ENCODE data around the gene ENGASE.

ENGASE gene

DNA sequence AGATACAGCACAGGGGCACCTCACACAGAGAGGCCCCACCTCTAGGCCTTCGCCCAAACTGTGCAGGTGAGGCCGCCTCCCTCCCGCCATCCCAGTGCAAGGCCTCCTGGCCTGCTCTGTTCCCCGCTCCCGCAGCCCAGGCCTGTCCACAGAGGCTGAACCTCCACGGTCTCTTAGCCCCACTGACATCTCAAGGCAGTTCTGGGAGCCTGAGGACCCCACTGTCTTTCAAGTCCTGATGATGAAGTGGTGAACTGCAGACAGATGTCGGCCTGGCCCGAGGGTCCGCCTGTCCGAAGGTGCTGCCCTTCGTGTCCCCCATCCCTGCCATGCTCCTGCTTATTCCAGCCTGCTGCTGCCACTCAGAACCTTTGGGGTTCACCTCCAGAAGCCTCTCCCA is 32.3 kb downstream of the ENGASE start:
- no peak for DNase-seq
- in situ Hi-C loops (cut with MboI; ENCODE audit: low pct_unique_long_range_greater_than_20kb, low sequenced_read_pairs) = loop anchor here (25.0 kb wide), 1 partner anchor 280 kb away; no protein-coding TSS in a partner anchor

DNA sequence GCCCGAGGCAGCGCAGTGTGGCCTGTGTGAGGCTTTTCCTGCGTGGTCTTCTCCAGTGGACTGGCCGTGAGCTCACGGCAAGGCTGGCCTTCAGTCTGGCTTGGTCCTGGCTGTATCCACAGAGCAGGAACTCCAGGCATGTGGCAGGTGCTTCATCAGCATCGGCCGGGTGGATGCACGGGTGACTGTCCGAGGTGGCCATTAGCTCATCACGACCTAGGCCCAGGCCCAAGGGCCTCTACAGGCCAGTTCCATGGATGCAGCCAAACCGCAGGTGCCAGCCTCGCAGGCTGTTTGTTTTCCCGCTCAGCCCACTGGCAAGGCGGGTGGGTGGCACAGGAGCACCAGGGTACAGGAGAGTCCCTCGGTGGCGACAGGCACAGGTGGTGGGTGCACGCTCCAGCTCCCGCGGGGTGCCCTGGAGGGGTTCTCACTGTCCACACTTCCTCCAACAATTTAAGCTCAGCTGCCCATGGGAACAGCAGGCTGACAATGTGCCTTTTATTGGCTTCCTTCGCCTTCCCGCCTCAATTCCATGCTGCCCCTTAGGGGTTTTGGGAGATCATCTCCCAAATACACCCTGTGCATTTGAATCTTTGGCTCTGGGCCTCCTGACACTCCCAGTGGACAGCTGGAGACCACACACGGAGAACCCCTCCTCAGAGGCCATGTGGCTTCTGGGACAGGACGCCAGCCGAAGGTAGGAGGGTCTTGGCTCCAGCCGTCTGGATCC is 33.0 kb downstream of the ENGASE start:
- in situ Hi-C loops (cut with MboI; ENCODE audit: low pct_unique_long_range_greater_than_20kb, low sequenced_read_pairs) = loop anchor here (25.0 kb wide), 1 partner anchor 280 kb away; no protein-coding TSS in a partner anchor
- DNase-seq = no peak

DNA sequence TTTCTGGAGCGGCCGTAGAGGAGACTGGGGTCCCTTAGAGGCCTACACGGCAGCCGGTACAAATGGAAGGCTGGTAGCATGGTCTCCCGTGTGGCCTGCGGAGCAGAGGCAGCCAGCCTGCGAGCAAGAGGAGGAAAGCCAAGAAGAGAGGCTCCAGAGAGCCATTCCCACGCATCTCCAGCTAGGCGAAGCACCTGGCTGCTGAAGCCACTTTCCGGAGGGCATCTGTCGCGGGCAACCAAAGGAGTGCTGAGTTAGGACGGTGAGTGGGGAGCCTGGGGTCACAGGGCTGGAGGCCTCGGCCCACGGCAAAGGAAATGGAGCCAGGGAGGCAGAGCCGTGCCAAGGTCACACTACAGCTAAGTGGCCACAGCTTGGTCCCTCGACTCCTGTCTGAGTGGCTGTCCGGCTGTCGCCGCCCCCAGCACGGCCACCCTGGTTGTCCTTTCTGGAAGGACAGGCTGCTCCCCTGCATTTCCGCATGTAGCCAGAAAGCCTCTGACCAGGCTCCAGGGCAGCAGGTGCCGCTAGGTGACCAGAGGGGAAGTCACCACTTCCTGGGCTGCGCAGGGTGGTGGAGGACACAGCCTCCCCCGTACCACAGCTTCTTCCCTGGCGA is 33.7 kb downstream of the ENGASE start:
- in situ Hi-C loops (cut with MboI; ENCODE audit: low pct_unique_long_range_greater_than_20kb, low sequenced_read_pairs) = loop anchor here (25.0 kb wide), 1 partner anchor 279 kb away; no protein-coding TSS in a partner anchor
- no peak for DNase-seq

DNA sequence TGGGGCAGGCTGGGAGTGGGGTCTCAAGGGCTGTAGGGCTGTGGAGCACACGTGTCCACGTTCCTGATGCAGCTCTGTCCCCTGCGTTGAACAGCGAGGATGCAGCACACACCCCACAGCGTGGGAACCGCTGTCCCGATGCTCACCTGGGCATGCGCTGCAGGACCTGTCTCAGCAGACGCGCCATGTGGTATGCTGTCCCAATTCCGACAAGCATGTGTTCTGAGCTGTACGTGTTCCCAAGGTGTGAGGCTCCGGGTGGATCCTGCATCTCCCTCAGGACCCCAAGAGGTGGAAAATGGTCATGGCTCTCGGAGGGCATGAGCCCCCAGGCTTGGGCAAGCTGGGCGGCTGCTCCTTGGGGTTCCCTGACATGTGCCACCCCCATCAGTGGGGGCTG is 34.2 kb downstream of the ENGASE start:
- in situ Hi-C loops (cut with MboI; ENCODE audit: low pct_unique_long_range_greater_than_20kb, low sequenced_read_pairs) = loop anchor here (25.0 kb wide), 1 partner anchor 278 kb away; no protein-coding TSS in a partner anchor
- DNase-seq = no peak

DNA sequence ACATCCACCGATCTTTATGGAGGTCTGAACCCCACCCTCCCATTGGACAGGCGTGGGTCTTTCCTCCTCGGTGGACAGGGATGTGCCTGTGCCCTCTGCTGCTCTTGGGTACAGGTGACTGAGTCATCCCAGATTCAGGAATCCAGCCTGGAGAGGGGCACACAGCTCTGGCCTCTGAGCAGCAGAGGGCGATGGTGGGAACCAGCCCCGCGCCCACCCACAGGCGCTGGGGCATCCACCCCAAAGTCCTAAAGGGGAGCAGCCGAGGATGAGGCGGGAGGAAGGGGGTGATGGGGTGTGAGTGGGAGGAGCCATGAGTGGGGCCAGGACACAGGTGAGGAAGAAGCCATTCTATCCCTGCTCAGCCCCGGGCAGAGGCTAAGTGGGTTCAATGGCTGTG is 35.0 kb downstream of the ENGASE start:
- DNase-seq = no peak
- in situ Hi-C loops (cut with MboI; ENCODE audit: low pct_unique_long_range_greater_than_20kb, low sequenced_read_pairs) = loop anchor here (25.0 kb wide), 1 partner anchor 278 kb away; no protein-coding TSS in a partner anchor

DNA sequence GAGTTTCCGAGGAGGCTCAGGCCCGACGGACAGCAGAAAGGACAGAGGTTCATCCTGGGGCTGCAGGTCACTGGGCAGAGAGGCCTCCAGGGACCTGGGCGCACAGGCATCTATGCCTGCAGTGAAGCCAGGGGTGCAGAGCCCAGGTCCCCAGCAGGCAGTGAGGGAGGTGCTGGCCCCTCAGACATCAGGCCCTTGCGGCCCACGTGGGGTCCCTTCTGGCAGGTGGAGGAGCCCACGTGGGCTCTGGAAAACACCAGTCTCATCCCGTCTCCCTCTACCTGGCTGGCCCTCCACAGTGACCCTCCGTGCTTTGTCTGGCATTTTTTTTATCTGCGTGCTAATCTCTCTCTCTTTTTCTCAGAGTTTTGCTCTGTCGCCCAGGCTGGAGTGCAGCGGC is 36.5 kb downstream of the ENGASE start:
- no peak for DNase-seq
- in situ Hi-C loops (cut with MboI; ENCODE audit: low pct_unique_long_range_greater_than_20kb, low sequenced_read_pairs) = loop anchor here (25.0 kb wide), 1 partner anchor 276 kb away; no protein-coding TSS in a partner anchor

DNA sequence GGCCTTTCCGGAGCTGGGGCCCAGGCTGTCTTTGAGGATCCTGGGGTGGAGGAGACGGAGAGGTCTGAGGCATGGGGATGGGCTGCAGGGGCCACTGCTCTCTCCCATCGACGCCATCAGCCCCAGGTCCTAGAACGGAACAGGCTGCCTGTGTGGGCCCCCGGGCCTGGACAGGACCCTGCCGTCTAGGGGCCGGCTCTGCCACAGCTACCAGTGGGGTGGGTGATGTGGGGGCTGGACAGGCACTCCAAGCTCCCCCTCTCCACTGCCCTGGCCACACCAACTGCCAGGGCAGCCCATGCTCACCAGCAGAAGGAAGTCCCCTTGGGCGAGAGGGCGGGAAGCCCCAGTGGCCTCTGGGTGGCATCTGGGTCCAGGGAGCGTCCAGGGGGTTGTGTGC is 37.8 kb downstream of the ENGASE start:
- in situ Hi-C loops (cut with MboI; ENCODE audit: low pct_unique_long_range_greater_than_20kb, low sequenced_read_pairs) = loop anchor here (25.0 kb wide), 1 partner anchor 275 kb away; no protein-coding TSS in a partner anchor
- DNase-seq = no peak

DNA sequence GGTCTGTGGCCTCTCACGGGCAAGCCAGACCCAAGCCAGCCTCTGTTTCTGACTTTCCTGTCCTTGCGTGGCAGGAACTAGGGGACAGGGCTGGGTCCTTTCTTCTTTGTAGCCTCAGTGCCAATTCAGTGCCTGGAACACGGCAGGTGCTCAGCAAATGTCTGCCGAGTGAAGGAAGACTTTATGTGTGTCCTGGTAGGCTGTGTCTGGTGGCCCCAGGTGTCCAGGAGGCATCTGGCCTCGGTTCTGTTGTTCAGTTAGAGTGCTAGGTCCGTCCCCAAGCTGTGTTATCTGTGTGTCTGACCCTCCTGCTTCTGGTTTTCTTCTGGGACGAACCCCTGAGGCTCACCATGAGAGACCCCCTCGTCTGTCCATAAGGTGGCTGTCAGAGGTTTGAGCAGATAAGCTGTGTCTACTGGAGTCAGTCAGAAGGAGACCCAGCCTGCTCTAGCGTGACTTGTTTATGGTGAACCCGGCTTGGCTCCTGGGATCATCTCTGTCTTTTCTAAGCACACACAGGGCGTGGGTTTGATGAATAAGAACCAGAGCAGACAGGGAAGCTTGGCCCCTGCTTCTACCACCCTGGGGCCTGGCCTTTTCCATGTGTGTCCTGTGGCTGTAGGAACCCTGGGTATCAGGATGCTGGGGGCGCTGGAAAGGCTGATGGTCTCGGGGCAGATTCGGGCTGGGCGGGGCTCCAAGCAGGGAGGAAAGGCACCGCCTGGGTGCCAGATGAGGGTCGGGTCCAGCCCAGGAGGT is 39.3 kb downstream of the ENGASE start:
- no peak for DNase-seq
- in situ Hi-C loops (cut with MboI; ENCODE audit: low pct_unique_long_range_greater_than_20kb, low sequenced_read_pairs) = loop anchor here (25.0 kb wide), 1 partner anchor 273 kb away; no protein-coding TSS in a partner anchor

DNA sequence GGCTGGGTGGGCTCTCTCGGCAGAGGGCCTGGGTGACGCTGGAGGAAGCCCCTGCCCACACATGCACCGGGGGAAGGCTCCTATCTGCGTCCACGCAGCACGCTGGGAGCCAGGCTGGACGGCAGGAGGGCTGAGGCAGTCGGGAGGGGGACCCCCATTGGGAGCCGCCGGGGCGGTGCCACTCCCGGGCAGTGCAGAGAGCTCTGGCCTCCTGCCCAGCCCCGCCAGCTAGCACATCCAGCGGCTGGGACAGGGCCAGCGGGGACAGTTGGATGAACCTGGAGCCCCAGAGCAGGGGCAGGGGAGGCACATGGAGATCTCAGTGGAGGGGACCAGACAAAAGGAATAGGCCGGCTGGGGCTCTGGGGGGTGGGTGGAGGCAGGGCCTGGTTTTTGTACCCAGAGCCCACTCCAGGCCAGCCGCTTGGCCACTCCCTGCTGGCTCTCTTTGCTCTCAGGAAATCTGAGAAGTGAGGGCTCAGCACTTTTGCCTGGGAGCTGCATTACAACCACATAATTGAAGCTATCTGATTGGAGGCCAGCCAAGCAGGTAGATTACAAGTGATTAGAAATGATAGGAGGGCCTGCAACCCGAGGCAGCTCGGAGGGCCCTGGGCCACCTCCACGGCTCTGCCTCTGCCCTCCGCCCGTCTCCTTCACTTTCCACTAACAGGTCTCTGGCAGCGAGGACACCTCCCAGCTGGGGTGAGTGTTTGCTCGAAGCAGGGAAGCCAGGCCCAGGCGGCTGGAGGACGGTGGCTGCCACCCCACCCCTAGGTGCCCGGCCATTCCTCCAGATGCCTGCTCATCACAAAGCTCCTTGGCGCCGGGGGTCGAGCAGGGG is 40.1 kb downstream of the ENGASE start:
- in situ Hi-C loops (cut with MboI; ENCODE audit: low pct_unique_long_range_greater_than_20kb, low sequenced_read_pairs) = loop anchor here (25.0 kb wide), 1 partner anchor 273 kb away; no protein-coding TSS in a partner anchor

DNA sequence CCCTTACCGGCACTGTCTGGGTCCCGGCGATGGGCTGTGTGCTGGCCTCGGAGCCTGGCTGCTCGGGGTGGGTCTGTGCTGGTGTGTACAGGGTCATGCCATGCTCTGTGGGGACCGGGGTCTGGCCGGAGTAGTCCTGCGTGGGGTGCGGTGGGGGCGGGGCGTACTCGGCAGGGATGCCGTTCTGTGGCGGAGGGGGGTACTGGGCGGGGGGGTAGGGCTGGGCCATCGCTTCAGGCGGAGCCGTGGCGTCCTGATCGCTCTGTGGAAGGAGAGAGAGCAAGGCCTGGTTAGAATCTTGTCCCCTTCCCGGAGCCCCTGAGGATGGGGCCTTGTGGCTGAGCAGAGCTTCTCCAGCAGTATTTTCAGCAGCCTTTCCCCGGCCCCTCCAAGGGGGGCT is 40.9 kb downstream of the ENGASE start:
- no peak for DNase-seq
- in situ Hi-C loops (cut with MboI; ENCODE audit: low pct_unique_long_range_greater_than_20kb, low sequenced_read_pairs) = loop anchor here (25.0 kb wide), 1 partner anchor 272 kb away; no protein-coding TSS in a partner anchor

More for the DNA sequence above, 40.1 kb downstream of the ENGASE start:
- DNase-seq = no peak

DNA sequence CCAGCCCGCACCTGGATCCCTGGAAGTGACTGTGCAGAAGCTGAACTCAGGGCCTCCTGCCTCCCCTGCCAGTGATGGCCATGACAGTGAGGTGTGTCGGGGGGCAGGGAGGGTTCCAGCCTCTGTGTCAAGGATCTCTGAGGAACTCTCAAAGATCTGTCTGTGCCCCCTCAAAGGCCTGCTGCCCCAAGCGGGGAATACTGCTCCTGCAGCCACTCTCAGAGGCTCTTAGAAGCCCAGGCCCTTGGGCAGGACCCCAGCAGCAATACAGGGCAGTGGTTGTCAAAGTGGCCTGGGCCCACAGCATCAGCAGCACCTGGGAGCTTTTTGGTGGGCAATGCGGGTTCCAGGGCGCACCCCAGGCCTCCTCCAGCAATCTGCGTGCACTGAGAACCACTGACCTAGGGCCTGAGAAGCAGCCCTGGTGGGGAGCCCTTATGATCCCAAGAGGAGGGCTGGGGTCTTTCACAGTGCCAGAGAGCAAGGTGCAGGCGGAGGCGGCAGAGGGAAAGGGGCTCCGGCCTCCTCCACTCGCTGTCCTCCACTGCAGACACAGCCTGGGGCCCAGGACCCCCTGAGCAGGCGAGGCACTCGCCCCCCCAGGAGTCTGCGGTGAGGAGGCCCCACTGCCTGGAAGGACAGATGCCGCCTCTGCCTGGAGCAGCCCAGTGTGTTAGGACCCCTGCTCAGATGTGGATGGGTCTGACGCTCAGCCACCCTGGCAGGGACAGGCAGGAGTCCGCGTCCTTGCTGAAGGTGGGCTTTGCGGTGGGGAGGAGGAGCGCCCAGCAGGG is 42.1 kb downstream of the ENGASE start:
- in situ Hi-C loops (cut with MboI; ENCODE audit: low pct_unique_long_range_greater_than_20kb, low sequenced_read_pairs) = loop anchor here (25.0 kb wide), 1 partner anchor 271 kb away; no protein-coding TSS in a partner anchor
- DNase-seq = no peak

DNA sequence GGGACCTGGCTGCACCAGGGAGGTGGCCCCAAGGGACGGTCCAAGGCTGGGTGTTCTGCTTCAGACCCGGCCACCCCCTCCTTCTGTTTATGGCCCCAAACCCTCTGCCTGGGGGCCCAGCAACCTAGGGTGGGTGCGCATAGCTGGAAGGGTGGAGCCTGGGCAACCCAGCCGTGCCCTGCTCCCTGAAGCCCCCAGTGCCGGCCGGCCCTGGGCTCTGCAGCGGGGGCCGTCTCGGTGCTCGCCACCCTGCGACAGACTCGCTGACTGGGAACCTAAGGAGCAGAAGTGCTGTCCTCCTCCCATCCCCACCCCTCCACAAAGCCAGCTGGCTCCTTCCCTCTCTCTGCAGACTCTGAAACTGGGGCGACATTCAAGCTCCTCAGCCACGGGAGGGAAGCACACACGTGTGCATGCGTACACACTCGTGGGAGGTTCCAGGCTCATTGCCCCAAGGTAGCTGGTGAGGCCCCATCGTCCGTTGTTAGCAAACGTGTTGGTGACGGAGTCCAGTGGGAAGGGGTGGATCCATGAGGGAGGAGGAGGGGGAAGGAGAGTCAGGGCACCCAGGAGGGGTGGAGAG is 43.4 kb downstream of the ENGASE start:
- in situ Hi-C loops (cut with MboI; ENCODE audit: low pct_unique_long_range_greater_than_20kb, low sequenced_read_pairs) = loop anchor here (25.0 kb wide), 1 partner anchor 269 kb away; no protein-coding TSS in a partner anchor
- DNase-seq = no peak

DNA sequence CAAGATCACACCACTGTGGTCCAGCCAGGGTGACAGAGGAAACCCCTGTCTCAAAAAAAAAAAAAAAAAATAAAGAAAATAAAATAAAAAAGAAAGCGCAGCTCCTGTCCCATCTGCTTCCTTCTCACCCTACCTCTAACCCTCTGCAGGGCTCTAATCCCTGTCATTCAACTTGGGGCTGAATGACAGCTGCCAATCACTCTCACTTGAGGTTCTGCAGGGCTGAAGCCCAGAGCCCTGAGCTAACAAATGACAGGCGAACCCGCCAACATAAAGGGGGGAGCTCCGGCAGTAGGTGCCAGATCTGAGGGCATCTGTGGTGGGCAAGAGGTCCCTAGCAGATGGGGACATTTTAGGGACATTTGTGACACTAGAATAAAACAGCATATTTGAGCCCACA is 44.3 kb downstream of the ENGASE start:
- DNase-seq = no peak
- in situ Hi-C loops (cut with MboI; ENCODE audit: low pct_unique_long_range_greater_than_20kb, low sequenced_read_pairs) = loop anchor here (25.0 kb wide), 1 partner anchor 268 kb away; no protein-coding TSS in a partner anchor

DNA sequence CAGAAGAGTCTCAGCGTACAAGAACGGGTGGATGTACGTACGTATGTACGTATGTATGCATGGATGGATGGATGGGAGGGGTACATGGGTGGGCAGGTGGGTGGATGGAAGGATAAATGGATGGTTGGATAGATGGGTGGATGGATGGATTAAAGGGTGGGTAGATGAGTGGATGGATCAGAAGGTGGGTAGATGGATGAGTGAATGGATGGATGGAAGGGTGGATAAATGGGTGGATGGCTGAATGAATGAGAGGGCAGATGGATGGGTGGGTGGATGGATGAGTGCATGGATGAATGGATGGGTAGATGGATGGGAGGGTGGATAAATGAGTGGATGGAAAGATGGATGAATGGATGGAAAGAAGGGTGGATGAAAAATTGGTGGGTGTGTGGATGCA is 45.6 kb downstream of the ENGASE start:
- in situ Hi-C loops (cut with MboI; ENCODE audit: low pct_unique_long_range_greater_than_20kb, low sequenced_read_pairs) = loop anchor here (25.0 kb wide), 1 partner anchor 267 kb away; no protein-coding TSS in a partner anchor
- no peak for DNase-seq

DNA sequence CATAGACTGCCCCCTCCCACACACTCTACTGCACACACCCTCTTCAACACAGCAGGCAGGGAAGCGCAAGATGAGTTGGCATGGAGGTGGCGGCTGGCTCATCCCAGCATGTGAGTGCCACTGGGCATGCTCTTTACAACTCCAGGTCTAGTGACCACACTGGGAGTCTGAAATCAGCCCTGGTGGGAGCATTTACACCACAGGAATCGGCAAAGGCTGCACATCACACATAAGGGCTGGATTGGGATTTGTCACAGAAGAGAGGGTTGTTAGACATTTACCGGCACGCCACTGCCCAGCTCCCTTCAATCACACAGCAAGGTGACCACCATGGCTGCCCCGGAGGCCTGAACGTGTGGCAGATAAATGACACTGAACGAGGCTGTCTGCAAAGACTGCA is 49.4 kb downstream of the ENGASE start:
- in situ Hi-C loops (cut with MboI; ENCODE audit: low pct_unique_long_range_greater_than_20kb, low sequenced_read_pairs) = loop anchor here (25.0 kb wide), 1 partner anchor 263 kb away; no protein-coding TSS in a partner anchor
- no peak for DNase-seq

DNA sequence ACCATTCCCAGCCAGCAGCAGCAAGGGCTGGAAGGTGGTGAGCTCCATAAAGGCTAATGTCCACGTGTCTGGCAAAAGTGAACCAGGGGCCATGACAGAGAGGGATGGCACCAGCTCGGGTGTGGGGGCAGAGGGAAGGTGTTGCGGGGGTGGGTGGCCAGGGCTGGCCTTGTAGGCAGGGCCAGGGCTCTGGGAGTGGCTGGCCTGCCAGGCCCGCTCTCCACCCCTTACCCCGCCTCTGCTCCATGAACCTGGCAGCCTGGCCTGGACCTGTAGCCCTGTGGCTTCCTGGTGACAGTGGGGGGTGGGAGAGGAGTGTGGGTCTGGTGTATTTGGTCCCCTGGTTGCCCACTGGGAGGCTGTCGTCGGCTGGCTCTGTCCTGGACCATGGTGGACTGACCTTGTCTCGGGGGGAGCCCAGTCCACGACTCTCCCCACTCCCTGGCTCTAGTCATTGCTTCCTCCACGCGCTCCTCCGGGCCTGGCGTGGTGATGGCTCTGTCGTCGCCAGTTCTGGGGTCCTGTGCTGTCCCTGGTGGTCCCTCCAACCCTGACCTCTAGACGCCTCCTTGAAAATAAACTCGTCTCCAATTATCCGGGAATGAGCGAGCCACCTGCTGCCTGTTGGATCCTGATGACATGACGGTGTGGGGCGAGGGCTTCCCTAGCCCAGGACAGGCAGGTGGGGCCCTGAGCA is 50.0 kb downstream of the ENGASE start:
- DNase-seq = no peak
- in situ Hi-C loops (cut with MboI; ENCODE audit: low pct_unique_long_range_greater_than_20kb, low sequenced_read_pairs) = loop anchor here (25.0 kb wide), 1 partner anchor 263 kb away; no protein-coding TSS in a partner anchor

DNA sequence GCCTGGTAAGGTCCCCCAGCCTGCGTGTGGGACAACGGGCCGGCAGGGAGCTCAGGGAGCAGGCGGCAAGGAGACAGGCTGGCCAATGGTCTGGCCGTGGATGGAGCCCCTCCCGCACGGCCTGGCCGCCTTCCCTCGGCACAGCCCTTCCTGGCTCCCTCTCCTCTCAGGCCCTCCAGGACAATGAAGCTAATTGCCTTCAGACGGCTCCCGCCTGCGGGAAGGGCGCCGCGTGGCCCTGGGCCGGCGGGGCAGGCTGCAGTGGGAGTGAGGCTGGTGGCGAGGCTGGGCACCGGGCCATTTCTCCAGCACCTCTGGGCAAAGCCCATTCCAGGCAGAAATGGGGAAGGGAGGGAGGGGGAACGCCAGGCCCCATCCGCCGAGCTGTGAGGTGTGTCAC is 50.9 kb downstream of the ENGASE start:
- no peak for DNase-seq
- in situ Hi-C loops (cut with MboI; ENCODE audit: low pct_unique_long_range_greater_than_20kb, low sequenced_read_pairs) = no loop called here

All from KBM-7 (cell line).